GM19025 (cell line): ENCODE data around the gene COPE.

Source experiments
- ATAC-seq: cut with Tn5 transposase; IDR thresholded peaks from one replicate; pipeline ENCODE4 v1.9.1; 2021; ENCODE audit warnings: mild to moderate bottlenecking, low read depth, moderate library complexity; ENCODE audit not compliant: unreplicated experiment

COPE gene

GRCh38 chr19:18896421-18896841 lies 22.8 kb downstream of the COPE start:
- no peak for ATAC-seq

GRCh38 chr19:18895824-18896341 lies 23.3 kb downstream of the COPE start, which contains the start of gene CERS1:
Gene CERS1 (minus strand): TSS chr19:18896158. CDS start chr19:18896072, 86 bp downstream.
- ATAC-seq: no peak

GRCh38 chr19:18895038-18895823 lies 24.0 kb downstream of the COPE start:
- no peak for ATAC-seq

GRCh38 chr19:18894254-18895037 lies 24.7 kb downstream of the COPE start:
- ATAC-seq: no peak

GRCh38 chr19:18893587-18894253 lies 25.5 kb downstream of the COPE start:
- no peak for ATAC-seq

- no peak for ATAC-seq
These were observed 29.0 kb downstream of the COPE start for GRCh38 chr19:18889949-18890745.

GRCh38 chr19:18886972-18887371 lies 32.2 kb downstream of the COPE start:
- no peak for ATAC-seq

- ATAC-seq: no peak
These were observed 35.5 kb downstream of the COPE start for GRCh38 chr19:18883526-18884304.

- ATAC-seq: no peak
These were observed 37.7 kb downstream of the COPE start for GRCh38 chr19:18881491-18881890.

GRCh38 chr19:18879579-18880373 lies 39.4 kb downstream of the COPE start:
- ATAC-seq: no peak

- no peak for ATAC-seq
These were observed 40.2 kb downstream of the COPE start for GRCh38 chr19:18878858-18879578.

- no peak for ATAC-seq
These were observed 41.0 kb downstream of the COPE start for GRCh38 chr19:18878058-18878797.

GRCh38 chr19:18876865-18877264 lies 42.3 kb downstream of the COPE start:
- ATAC-seq: no peak

- ATAC-seq: no peak
These were observed 43.5 kb downstream of the COPE start for GRCh38 chr19:18875726-18876125.

GRCh38 chr19:18871543-18871942 lies 47.6 kb downstream of the COPE start:
- no peak for ATAC-seq

- no peak for ATAC-seq
These were observed 48.5 kb downstream of the COPE start for GRCh38 chr19:18870531-18871172.
